Endothelial cell of umbilical vein (primary cell): ENCODE data around the gene PLLP. TPM values are rescaled to one million over a fixed set of nuclear protein-coding genes. Genes with fewer than 3 reads are reported as not detected.
A peak's percentile ranks its signal among the peaks of the same experiment; 100 is the strongest.
"Not testable (repeated sequence)": the region's sequence is repeated elsewhere in the genome, so short reads cannot be mapped to it uniquely, and the experiment has no call there.

Experiments used
- BruUV-seq: library from RNA; stranded (reverse); fragments of 400-500 nt; replicated peaks from 2 replicates; lab custom pipeline; 2021; lab: Mats Ljungman, UMichigan
- CTCF ChIA-PET: fragments of 300-600, 350-600 bp; sonication (Branson Sonifier 250); formaldehyde crosslinking; loops from one replicate; lab custom pipeline; 2021; ENCODE audit warnings: antibody characterized with exemption, inconsistent platforms; lab: Charles Lee
- POLR2A ChIA-PET: fragments of 300-600, 350-600 bp; sonication (Branson Sonifier 250); formaldehyde crosslinking; loops from one replicate; lab custom pipeline; 2021; ENCODE audit warnings: antibody characterized with exemption, inconsistent platforms; lab: Charles Lee
- DNase-seq: peaks from one replicate; pipeline ENCODE4 v3.0.0-alpha.2; 2011; ENCODE audit warnings: low read depth, low spot score
- FAIRE-seq: peaks from 2 replicates; lab custom pipeline; 2011; peaks lifted over from hg19 to GRCh38; lab: Jason Lieb, UNC
- H2AFZ ChIP-seq: 2 replicates; pipeline ENCODE4 v1.6.0; 2012; ENCODE audit warnings: low read depth, low read length, control low read depth, inconsistent platforms
- H3K27ac ChIP-seq: 2 replicates; pipeline ENCODE4 v1.5.1; 2011; ENCODE audit warnings: low read depth, mild to moderate bottlenecking, control low read depth, low read length, moderate library complexity; ENCODE audit not compliant: insufficient read depth
- H3K27me3 ChIP-seq, 2 experiments: 2 replicates each; pipeline versions ENCODE4 v1.6.0 to v1.6.1; 2011; ENCODE audit warnings: low read length in 2 of 2, mixed read lengths in 1 of 2; ENCODE audit not compliant: control insufficient read depth in 2 of 2, insufficient read depth in 2 of 2
- H3K36me3 ChIP-seq, 2 experiments: 2 replicates in 1 of 2; 3 replicates in 1 of 2; pipeline ENCODE4 v1.5.1; 2011; ENCODE audit warnings: low read length in 2 of 2, mild to moderate bottlenecking in 1 of 2, moderate library complexity in 1 of 2; ENCODE audit not compliant: control insufficient read depth in 2 of 2, insufficient read depth in 2 of 2; ENCODE audit errors: extremely low read depth in 1 of 2
- H3K4me1 ChIP-seq: 3 replicates; pipeline ENCODE4 v1.5.1; 2011; ENCODE audit warnings: mild to moderate bottlenecking, low read length; ENCODE audit not compliant: control insufficient read depth, insufficient read depth; ENCODE audit errors: extremely low read depth
- H3K4me2 ChIP-seq: 2 replicates; pipeline ENCODE4 v1.6.1; 2011; ENCODE audit warnings: low read length, control low read depth, mixed read lengths; ENCODE audit not compliant: insufficient read depth
- H3K4me3 ChIP-seq, 3 experiments: fragments of 200-600 bp in 1 of 3; sonication (generic), shearing (Covaris generic) in 1 of 3; replicated peaks in 1 of 3; 2 replicates each; pipeline ENCODE4 v1.5.1; 2011 to 2016; ENCODE audit warnings: control low read depth in 3 of 3, low read length in 3 of 3, mild to moderate bottlenecking in 2 of 3, inconsistent platforms in 1 of 3, low read depth in 1 of 3, moderate library complexity in 1 of 3; ENCODE audit not compliant: insufficient read depth in 1 of 3
- H3K79me2 ChIP-seq: 2 replicates; pipeline ENCODE4 v1.6.0; 2012; ENCODE audit warnings: low read length, inconsistent platforms; ENCODE audit not compliant: control insufficient read depth, insufficient read depth
- H3K9ac ChIP-seq: replicated peaks from 2 replicates; pipeline ENCODE3; 2011; ENCODE audit warnings: low read length, control low read depth; ENCODE audit not compliant: insufficient read depth; ENCODE audit errors: extremely low read depth
- H3K9me1 ChIP-seq: replicated peaks from 3 replicates; pipeline ENCODE4 v1.6.0; 2011; ENCODE audit warnings: mild to moderate bottlenecking, low read length; ENCODE audit not compliant: control insufficient read depth, insufficient read depth; ENCODE audit errors: extremely low read depth
- H3K9me3 ChIP-seq: replicated peaks from 2 replicates; pipeline ENCODE4 v1.5.1; 2012; ENCODE audit warnings: low read length, inconsistent platforms; ENCODE audit not compliant: control insufficient read depth, insufficient read depth
- H4K20me1 ChIP-seq: replicated peaks from 2 replicates; pipeline ENCODE3; 2011; ENCODE audit warnings: mild to moderate bottlenecking, low read length; ENCODE audit not compliant: control insufficient read depth, insufficient read depth; ENCODE audit errors: extremely low read depth
- GATA2 ChIP-seq: IDR thresholded peaks from 2 replicates; pipeline ENCODE4 v1.7.0; 2011; ENCODE audit warnings: low read depth, mild to moderate bottlenecking, moderate library complexity, mixed read lengths, low read length; ENCODE audit not compliant: insufficient read length, insufficient read depth
- POLR2AphosphoS5 ChIP-seq: IDR thresholded peaks from 2 replicates; pipeline ENCODE4 v1.6.1; 2012; ENCODE audit warnings: low read depth, mild to moderate bottlenecking, control low read depth, low read length, moderate library complexity; ENCODE audit not compliant: insufficient read depth
- dilution Hi-C: fragments of 300-500 bp; cut with MboI; formaldehyde crosslinking; loops from one replicate; pipeline ENCODE4 v1.15.0; 2019; ENCODE audit warnings: low sequenced_read_pairs; ENCODE audit not compliant: extremely low pct_ligation_motif_present
- intact Hi-C: fragments of 100-400 bp; cut with micrococcal nuclease; formaldehyde crosslinking; loops from one replicate; pipeline ENCODE4 v1.10.0; 2022
- polyA plus RNA-seq, 4 experiments: library from polyadenylated mRNA; depleted of rRNA in 3 of 4; stranded (reverse) in 3 of 4; unstranded in 1 of 4; fragments of >200 nt; gene quantifications; 2 replicates each; pipeline versions ENCODE4 v1.2.1 to v1.2.3, GENCODE V29; 2011 to 2012; ENCODE audit warnings: missing spikeins in 1 of 4
- total RNA-seq: library from RNA; stranded (reverse); gene quantifications from 2 replicates; pipeline ENCODE4 v1.2.3, GENCODE V29; 2021

The PLLP gene
- total and polyA plus RNA-seq, 2 donors (not counting 3 experiments of a cell fraction or from before 2014, with no cell fraction given) = 4.4 to 14.4 TPM

GRCh38 chr16:57268804-57269800, 15.4 kb downstream of the PLLP start:
- no peaks in the 10 kb centered on the region for H3K27me3 ChIP-seq
- no peak overlapping the region for H3K4me3 ChIP-seq
- no peaks in the 10 kb centered on the region for H3K9me3 ChIP-seq
- no peak overlapping the region for H3K4me2 ChIP-seq
- BruUV-seq = no TSS peak
- intact Hi-C loops = no loop called here
- H3K9me1 ChIP-seq = no peaks in the 10 kb centered on the region
- DNase-seq = no peak
- no peaks in the 10 kb centered on the region for H3K36me3 ChIP-seq
- no peaks in the 10 kb centered on the region for H4K20me1 ChIP-seq
- H3K4me1 ChIP-seq = peaks cover 16% of the 10 kb centered on the region
- TF ChIP-seq GATA2 (no peak), POLR2AphosphoS5 (no peak)
- ChIA-PET CTCF (interaction anchor here (1.1 kb wide), 1 partner anchor 11 kb away, joined by 3 read pairs; no protein-coding TSS in a partner anchor), POLR2A (no interaction called here)
- H3K79me2 ChIP-seq = no peaks in the 10 kb centered on the region
- peak overlapping the region; percentile 9 for H2AFZ ChIP-seq
- dilution Hi-C loops = no loop called here
- no peak overlapping the region for H3K27ac ChIP-seq
- H3K9ac ChIP-seq = no peak overlapping the region
- FAIRE-seq = no peak

- H3K4me1 ChIP-seq = peaks cover 16% of the 10 kb centered on the region
- H3K9me3 ChIP-seq, H3K4me2 ChIP-seq, H2AFZ ChIP-seq, H3K27me3 ChIP-seq, H3K36me3 ChIP-seq, FAIRE-seq, H4K20me1 ChIP-seq, CTCF ChIA-PET, dilution Hi-C loops, H3K9me1 ChIP-seq, H3K4me3 ChIP-seq, H3K9ac ChIP-seq, H3K27ac ChIP-seq, POLR2A ChIA-PET, DNase-seq, H3K79me2 ChIP-seq, BruUV-seq: not testable (repeated sequence)
- intact Hi-C loops = loop anchor here (2.0 kb wide), 1 partner anchor 17 kb away; the partner anchor contains the start of gene PLLP
Measured at GRCh38 chr16:57267343-57267742, 17.1 kb downstream of the PLLP start.
